Islet of Langerhans (tissue), 1 donor: ENCODE data around the gene CDC20.

Experiments
- FAIRE-seq: peaks from one replicate; lab custom pipeline; 2011; peaks lifted over from hg19 to GRCh38; lab: Jason Lieb, UNC

CDC20 gene

DNA sequence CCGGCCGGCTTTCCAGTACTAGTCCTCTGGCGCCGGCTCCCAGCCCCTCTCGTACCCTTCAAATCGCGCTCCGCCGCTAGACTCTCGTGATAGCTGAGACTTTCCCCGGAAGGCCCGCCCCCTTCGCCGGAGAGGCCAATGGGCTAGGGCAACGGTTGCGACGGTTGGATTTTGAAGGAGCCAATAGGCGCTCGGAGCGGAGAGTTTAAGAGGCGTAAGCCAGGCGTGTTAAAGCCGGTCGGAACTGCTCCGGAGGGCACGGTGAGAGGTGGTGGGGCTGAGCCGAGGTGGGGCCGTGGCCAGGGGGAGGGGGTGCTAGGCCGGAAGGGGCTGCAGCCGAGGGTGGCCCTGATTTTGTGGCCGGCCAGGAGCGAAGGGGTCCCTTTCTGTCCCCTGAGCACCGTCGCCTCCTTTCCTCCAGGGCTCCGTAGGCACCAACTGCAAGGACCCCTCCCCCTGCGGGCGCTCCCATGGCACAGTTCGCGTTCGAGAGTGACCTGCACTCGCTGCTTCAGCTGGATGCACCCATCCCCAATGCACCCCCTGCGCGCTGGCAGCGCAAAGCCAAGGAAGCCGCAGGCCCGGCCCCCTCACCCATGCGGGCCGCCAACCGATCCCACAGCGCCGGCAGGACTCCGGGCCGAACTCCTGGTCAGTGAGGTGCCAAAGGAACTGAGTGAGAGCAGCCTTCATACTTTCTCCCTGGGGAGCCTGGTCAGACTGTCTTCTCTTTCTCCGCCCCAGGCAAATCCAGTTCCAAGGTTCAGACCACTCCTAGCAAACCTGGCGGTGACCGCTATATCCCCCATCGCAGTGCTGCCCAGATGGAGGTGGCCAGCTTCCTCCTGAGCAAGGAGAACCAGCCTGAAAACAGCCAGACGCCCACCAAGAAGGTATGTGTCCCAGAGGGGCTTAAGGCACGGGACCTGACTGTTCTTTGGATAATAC is at the start of gene CDC20:
Gene CDC20, plus strand, starts transcription at position 236 of the 948 bp plus-strand sequence. Its CDS starts 235 bp downstream, at position 471.
- no peak for FAIRE-seq

GRCh38 chr1:43309405-43310025 is 49.3 kb upstream of the CDC20 start:
- no peak for FAIRE-seq

DNA sequence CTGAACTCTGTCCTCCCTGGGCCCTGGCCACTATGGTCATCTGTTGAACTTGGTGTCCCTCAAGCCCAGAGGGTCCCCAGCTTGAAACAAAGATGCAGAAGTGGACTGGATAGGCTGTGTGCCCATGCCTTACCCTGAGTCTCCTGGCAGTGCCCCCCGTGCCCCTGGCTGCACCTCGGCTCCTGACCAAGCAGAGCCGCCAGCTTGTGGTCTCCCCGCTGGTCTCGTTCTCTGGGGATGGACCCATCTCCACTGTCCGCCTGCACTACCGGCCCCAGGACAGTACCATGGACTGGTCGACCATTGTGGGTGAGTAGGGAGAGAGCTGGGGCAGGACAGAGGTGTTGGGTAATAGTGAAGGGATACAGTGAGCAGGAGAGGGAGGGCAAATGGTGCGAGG is 47.3 kb upstream of the CDC20 start:
- FAIRE-seq, result no peak

GRCh38 chr1:43312212-43312623 is 46.6 kb upstream of the CDC20 start:
- no peak for FAIRE-seq

DNA sequence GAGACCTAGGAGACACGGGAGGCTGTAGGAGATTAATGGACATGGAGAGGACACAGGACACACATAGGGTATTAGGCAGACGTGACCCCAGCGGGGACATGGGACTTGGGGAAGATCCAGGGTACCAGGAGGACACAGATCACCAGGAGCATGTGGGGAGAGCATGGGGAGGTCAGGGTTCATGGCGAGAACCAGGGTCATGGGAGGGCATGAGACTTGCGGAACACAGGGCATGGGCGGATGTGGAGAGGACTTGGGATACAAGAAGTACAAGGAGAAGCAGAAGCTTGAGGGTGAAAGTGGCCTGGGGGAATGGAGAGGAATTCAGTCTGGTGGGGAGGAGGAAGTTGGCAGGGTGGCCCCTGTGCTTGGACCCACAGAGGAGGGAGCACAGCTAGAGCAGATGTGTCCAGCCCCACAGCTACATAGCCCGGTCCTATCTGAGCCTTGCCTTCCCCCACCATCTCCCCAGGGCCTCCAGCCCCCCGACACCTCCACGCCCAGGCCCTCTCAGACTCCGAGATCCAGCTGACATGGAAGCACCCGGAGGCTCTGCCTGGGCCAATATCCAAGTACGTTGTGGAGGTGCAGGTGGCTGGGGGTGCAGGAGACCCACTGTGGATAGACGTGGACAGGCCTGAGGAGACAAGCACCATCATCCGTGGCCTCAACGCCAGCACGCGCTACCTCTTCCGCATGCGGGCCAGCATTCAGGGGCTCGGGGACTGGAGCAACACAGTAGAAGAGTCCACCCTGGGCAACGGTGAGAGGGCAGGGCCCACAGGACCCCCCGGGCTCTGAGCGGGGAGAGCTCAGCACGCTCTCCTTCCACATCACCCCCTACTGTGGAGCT is 45.9 kb upstream of the CDC20 start:
- FAIRE-seq, result no peak

GRCh38 chr1:43313771-43314170 is 45.0 kb upstream of the CDC20 start:
- FAIRE-seq, result no peak

GRCh38 chr1:43314233-43314632 is 44.5 kb upstream of the CDC20 start:
- no peak for FAIRE-seq

- FAIRE-seq, result no peak
These were observed 43.3 kb upstream of the CDC20 start for GRCh38 chr1:43315481-43315880.

- no peak for FAIRE-seq
These were observed 42.6 kb upstream of the CDC20 start for GRCh38 chr1:43315963-43316737.

GRCh38 chr1:43316738-43317520 is 41.9 kb upstream of the CDC20 start:
- no peak for FAIRE-seq

GRCh38 chr1:43317817-43318471 is 40.8 kb upstream of the CDC20 start:
- no peak for FAIRE-seq

DNA sequence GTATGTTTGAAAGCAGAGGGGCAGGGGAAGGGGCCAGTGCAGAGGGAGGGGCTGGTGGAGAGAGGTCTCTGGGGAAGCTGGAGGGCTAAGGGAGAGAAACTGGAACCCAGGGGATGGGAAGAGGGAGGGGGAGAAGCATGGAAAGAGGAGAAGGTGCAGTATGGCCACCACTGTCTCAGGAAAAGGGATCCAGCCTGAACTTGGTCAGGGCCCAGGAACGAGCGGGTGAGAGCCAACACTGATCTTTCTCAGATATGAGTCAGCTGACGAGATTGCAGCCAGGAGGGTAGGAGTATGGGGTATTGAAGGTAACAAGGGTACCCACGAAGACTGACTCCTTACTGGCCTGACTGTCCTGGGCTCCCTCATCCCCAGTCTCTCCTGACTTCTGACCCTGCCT is 40.0 kb upstream of the CDC20 start:
- no peak for FAIRE-seq

DNA sequence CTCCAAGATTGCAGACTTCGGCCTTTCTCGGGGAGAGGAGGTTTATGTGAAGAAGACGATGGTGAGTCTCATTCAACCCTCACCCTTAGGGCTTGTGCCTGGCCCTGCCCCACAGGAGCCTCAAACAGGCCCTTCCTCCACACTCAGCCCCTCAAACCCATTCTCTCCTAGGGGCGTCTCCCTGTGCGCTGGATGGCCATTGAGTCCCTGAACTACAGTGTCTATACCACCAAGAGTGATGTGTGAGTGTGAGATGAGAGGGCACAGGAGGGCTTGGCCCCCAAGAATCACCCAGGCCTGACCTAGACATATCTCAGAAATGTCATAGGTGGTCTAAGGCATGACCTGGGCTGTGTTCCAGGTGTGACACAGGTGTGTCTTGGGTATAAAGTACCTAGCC is 39.5 kb upstream of the CDC20 start:
- FAIRE-seq, result no peak

DNA sequence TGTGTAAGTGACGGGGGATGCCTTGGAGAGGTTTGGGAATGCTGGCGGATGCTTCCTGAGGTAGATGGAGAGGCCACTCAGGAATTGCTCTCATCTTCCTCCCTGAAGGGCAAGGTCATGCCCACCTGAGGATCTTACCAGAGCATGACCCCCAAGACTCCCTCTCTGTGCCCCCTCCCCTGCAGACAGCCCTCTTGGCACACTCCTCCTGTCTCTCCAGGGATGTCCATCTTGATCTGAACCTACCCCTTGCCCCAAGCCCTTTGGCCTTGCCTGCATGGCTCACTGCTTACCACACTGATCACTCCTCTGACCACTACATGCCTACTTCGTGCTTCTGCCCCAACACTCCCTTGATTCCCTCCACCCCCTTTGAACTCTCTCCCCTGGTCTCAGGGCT is 39.0 kb upstream of the CDC20 start:
- FAIRE-seq, result no peak

DNA sequence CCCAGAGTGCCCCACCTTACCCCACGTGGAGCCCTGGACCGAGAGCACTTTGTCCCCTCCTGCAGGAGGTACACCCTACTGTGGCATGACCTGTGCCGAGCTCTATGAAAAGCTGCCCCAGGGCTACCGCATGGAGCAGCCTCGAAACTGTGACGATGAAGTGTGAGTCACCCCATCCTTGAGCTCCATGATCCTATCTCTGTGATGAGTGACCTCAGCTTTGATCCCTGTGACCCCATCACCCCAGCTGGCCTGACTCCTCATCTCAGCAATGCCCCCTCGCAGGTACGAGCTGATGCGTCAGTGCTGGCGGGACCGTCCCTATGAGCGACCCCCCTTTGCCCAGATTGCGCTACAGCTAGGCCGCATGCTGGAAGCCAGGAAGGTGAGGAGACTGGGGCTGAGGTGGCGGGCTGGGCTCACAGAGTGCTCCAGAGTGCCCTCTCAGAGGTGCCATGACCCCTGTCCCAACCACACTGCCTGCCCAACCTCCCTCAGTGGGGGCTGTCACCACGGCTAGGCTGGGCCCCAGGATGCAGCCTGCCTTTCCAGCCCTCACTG is 37.4 kb upstream of the CDC20 start:
- FAIRE-seq, result no peak

DNA sequence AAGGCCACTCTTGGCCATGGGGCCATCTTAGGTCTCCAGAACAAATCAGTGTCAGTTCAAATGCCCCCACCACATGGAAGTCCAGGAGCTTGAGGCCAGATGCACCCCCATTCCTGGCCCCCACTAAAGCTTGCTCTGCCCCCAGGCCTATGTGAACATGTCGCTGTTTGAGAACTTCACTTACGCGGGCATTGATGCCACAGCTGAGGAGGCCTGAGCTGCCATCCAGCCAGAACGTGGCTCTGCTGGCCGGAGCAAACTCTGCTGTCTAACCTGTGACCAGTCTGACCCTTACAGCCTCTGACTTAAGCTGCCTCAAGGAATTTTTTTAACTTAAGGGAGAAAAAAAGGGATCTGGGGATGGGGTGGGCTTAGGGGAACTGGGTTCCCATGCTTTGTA is 36.3 kb upstream of the CDC20 start:
- no peak for FAIRE-seq

- no peak for FAIRE-seq
These were observed 34.0 kb upstream of the CDC20 start for GRCh38 chr1:43324810-43325209.

DNA sequence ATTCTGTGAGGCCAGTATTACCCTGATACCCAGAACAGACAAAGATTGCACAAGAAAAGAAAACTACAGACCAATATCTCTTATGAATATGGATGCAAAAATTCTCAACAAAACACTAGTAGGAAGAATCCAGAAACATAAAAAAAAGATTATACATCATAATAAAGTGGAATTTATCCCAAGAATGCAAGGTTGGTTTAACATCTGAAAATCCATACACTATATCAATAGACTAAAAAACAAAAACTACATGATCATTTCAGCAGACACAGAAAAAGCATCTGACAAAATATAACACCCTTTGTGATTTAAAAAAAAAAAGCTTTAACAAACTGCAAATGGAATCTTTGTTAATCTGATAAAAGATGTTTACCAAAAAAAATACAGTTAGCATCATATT is 33.4 kb upstream of the CDC20 start:
- no peak for FAIRE-seq

DNA sequence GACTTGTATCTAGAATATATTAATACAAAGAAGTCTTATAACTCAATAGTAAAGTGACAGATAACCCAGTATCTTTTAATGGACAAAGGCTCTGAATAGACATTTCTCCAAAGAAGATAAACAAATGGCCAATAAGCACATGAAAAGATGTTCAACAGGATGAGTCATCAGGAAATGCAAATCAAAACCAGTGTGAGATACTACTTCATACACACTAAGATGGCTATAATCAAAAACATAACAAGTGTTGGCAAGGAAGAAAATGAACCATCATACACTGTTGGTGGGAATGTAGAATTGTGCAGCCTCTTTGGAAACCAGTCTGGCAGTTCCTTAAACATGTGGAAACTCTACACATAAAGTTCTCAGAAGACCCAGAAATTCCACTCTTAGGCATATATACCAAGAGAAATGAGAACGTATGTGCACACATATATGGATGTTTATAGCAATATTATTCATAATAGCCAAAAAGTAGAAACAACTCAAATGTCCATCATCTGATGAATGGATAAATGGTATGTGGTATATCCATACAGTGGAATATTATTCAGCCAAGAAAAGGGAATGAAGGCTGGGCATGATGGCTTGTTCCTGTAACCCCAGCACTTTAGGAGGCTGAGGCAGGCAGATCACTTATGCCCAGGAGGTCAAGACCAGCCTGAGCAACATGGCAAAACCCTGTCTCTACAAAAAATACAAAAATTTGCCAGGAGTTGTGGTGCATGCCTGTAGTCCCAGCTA is 31.1 kb upstream of the CDC20 start:
- FAIRE-seq, result no peak
